OCI-LY7 (cell line): ENCODE measurements around the gene HMOX2. TPM values are rescaled to one million over a fixed set of nuclear protein-coding genes. Genes with fewer than 3 reads are reported as not detected.

Experiments used
- BruUV-seq: library from RNA; stranded (reverse); fragments of 400-500 nt; replicated peaks from 2 replicates; lab custom pipeline; 2021; lab: Mats Ljungman, UMichigan
- CTCF ChIA-PET: fragments of 300-600 bp; sonication (Branson Sonifier 250); formaldehyde crosslinking; loops from one replicate; lab custom pipeline; 2022; ENCODE audit warnings: antibody characterized with exemption; ENCODE audit not compliant: unreplicated experiment; lab: Charles Lee
- POLR2A ChIA-PET: fragments of 300-600 bp; sonication (Branson Sonifier 250); formaldehyde crosslinking; loops from one replicate; lab custom pipeline; 2022; ENCODE audit warnings: antibody characterized with exemption; lab: Charles Lee
- DNase-seq: peaks from one replicate; pipeline ENCODE4 v3.0.0-alpha.2; 2015; ENCODE audit warnings: low spot score
- H2AFZ ChIP-seq: fragments of 200-600 bp; sonication (generic), shearing (Covaris generic); 2 replicates; pipeline ENCODE4 v1.6.1; 2014; ENCODE audit warnings: mild to moderate bottlenecking, antibody characterized with exemption, low read length, moderate library complexity
- H3K27ac ChIP-seq: fragments of 200-600 bp; sonication (generic); 2 replicates; pipeline ENCODE4 v1.5.1; 2014; ENCODE audit warnings: mixed run types, low read depth, mild to moderate bottlenecking, moderate library complexity, low read length, inconsistent platforms; ENCODE audit not compliant: poor library complexity, severe bottlenecking
- H3K36me3 ChIP-seq: fragments of 200-600 bp; sonication (generic); 2 replicates; pipeline ENCODE4 v1.6.1; 2014; ENCODE audit warnings: mild to moderate bottlenecking, antibody characterized with exemption, low read length, moderate library complexity, mixed read lengths; ENCODE audit not compliant: insufficient read depth
- H3K4me1 ChIP-seq: fragments of 200-600 bp; sonication (generic); 2 replicates; pipeline ENCODE4 v1.5.1; 2014; ENCODE audit warnings: mild to moderate bottlenecking, low read length; ENCODE audit not compliant: insufficient read depth, poor library complexity, severe bottlenecking
- H3K4me2 ChIP-seq: fragments of 200-600 bp; sonication (generic); 2 replicates; pipeline ENCODE4 v1.6.1; 2014; ENCODE audit warnings: mild to moderate bottlenecking, low read length
- H3K4me3 ChIP-seq: fragments of 200-600 bp; sonication (generic); 2 replicates; pipeline ENCODE4 v1.5.1; 2014; ENCODE audit warnings: mild to moderate bottlenecking, low read depth, low read length; ENCODE audit not compliant: poor library complexity, severe bottlenecking
- H3K79me2 ChIP-seq: fragments of 200-600 bp; sonication (generic); 2 replicates; pipeline ENCODE4 v1.6.1; 2016; ENCODE audit warnings: low read depth, mild to moderate bottlenecking, low read length, moderate library complexity, mixed read lengths; ENCODE audit not compliant: insufficient read depth
- H3K9me2 ChIP-seq: fragments of 200-600 bp; sonication (generic); 2 replicates; pipeline ENCODE4 v1.6.1; 2016; ENCODE audit warnings: mild to moderate bottlenecking, low read length, mixed read lengths; ENCODE audit not compliant: insufficient read depth
- H3K9me3 ChIP-seq: fragments of 200-600 bp; sonication (generic); 2 replicates; pipeline ENCODE4 v1.6.1; 2014; ENCODE audit warnings: mild to moderate bottlenecking, mixed run types, low read length, mixed read lengths
- H4K20me1 ChIP-seq: fragments of 200-600 bp; sonication (generic); 2 replicates; pipeline ENCODE4 v1.6.1; 2014; ENCODE audit warnings: mild to moderate bottlenecking, antibody characterized with exemption, low read length, moderate library complexity, mixed read lengths; ENCODE audit not compliant: insufficient read depth
- EZH2phosphoT487 ChIP-seq: fragments of 200-600 bp; sonication (generic); IDR thresholded peaks from 2 replicates; pipeline ENCODE4 v1.6.1; 2018; ENCODE audit warnings: low read depth, borderline replicate concordance, mild to moderate bottlenecking, mixed run types, antibody characterized with exemption, low read length, moderate library complexity, mixed read lengths
- intact Hi-C: fragments of 100-400 bp; cut with micrococcal nuclease; formaldehyde crosslinking; loops from one replicate; pipeline ENCODE4 v1.10.0; 2022; ENCODE audit not compliant: unreplicated experiment
- total RNA-seq, 2 experiments: library from RNA; depleted of rRNA in 1 of 2; stranded (reverse); fragments of >200 nt in 1 of 2; shearing (Covaris generic) in 1 of 2; gene quantifications; 2 replicates each; pipeline ENCODE4 v1.2.3, GENCODE V29; 2014 to 2022
- TF ChIP-seq, protein P1 (sequence below): fragments of 200-600 bp; sonication (generic); conservative IDR thresholded peaks from 2 replicates; pipeline ENCODE4 v1.5.1; 2014; ENCODE audit warnings: mild to moderate bottlenecking, antibody characterized with exemption, low read length, moderate library complexity, mixed read lengths

The HMOX2 gene
- total RNA-seq, 2 experiments from 2014 or later = 37.0 to 46.0 TPM

DNA sequence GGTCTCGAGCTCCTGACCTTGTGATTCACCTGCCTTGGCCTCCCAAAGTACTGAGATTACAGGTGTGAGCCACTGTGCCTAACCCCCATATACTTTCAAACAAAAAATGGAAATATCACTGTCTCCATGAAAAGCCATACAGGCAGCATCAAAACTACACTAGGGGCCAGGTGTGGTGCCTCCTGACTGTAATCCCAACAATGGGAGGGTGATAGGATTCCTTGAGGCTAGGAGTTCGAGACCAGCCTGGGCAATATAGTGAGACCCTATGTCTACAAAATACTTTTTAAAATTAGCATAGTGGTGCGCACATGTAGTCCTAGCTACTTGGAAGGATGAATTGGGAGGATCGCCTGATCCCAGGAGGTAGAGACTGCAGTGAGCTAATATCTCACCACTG, 15.7 kb downstream of the HMOX2 start:
- Histone ChIP-seq H3K9me3 (no peaks in the 10 kb centered on the region), H4K20me1 (no peaks in the 10 kb centered on the region), H3K4me3 (no peak overlapping the region), H3K9me2 (no peaks in the 10 kb centered on the region), H3K36me3 (peaks cover 42% of the 10 kb centered on the region), H3K4me1 (no peaks in the 10 kb centered on the region), H3K79me2 (no peaks in the 10 kb centered on the region; the same call in 1 of the 2 replicates), H3K27ac (no peak overlapping the region), H2AFZ (no peak overlapping the region), H3K4me2 (no peak overlapping the region)
- no peak for TF ChIP-seq EZH2phosphoT487
- TF ChIP-seq, protein P1, sequence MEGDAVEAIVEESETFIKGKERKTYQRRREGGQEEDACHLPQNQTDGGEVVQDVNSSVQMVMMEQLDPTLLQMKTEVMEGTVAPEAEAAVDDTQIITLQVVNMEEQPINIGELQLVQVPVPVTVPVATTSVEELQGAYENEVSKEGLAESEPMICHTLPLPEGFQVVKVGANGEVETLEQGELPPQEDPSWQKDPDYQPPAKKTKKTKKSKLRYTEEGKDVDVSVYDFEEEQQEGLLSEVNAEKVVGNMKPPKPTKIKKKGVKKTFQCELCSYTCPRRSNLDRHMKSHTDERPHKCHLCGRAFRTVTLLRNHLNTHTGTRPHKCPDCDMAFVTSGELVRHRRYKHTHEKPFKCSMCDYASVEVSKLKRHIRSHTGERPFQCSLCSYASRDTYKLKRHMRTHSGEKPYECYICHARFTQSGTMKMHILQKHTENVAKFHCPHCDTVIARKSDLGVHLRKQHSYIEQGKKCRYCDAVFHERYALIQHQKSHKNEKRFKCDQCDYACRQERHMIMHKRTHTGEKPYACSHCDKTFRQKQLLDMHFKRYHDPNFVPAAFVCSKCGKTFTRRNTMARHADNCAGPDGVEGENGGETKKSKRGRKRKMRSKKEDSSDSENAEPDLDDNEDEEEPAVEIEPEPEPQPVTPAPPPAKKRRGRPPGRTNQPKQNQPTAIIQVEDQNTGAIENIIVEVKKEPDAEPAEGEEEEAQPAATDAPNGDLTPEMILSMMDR = no peak
- ChIA-PET POLR2A (interaction anchor here (0.6 kb wide), 1 partner anchor 501 kb away, joined by 6 read pairs; no protein-coding TSS in a partner anchor), CTCF (no interaction called here)
- BruUV-seq = no TSS peak
- DNase-seq = no peak
- intact Hi-C loops = no loop called here

DNA sequence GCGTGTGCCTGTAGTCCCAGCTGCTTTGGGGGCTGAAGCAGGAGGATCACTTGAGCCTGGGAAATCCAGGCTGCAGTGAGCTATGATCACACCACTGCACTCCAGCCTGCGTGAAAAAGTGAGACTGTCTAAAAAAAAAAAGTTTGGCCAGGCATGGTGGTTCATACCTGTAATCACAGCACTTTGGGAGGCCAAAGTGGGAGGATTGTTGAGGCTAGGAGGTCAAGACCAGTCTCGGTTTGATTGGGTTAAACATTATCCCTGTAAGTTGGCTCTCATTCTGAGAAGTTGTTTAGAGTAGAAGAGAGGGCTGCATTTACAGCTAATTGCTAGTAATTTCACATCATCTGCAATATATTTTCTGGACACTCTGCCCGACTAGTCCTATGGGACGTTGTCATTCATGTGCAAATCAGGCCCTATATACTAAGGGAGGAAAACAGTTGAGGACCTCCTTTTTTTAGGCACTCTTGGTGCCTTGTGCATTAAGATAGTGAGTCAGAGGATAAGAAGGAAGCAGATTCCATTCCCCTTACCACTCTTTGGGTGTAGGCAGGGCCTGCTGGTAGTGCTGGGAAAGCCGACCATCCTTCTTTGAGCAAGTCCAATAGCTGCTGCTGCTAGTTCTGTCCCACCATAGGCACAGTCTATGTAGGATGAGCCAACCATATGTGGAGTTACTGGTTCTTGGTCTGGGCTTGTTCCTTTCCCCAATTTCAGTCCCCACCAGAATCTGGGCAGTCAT, 18.7 kb downstream of the HMOX2 start:
- ChIA-PET POLR2A (interaction anchor here (0.6 kb wide), 1 partner anchor 135 kb away, joined by 5 read pairs; no protein-coding TSS in a partner anchor), CTCF (no interaction called here)
- TF ChIP-seq EZH2phosphoT487 = no peak
- TF ChIP-seq, protein P1 = no peak
- intact Hi-C loops = no loop called here
- Histone ChIP-seq H3K27ac (no peak overlapping the region), H3K36me3 (peaks cover 46% of the 10 kb centered on the region), H2AFZ (no peak overlapping the region), H3K4me2 (no peak overlapping the region), H3K4me1 (no peaks in the 10 kb centered on the region), H3K4me3 (no peak overlapping the region), H3K9me2 (no peaks in the 10 kb centered on the region), H4K20me1 (no peaks in the 10 kb centered on the region), H3K9me3 (no peaks in the 10 kb centered on the region), H3K79me2 (no peaks in the 10 kb centered on the region; the same call in 1 of the 2 replicates)
- DNase-seq = no peak
- no TSS peak for BruUV-seq

DNA sequence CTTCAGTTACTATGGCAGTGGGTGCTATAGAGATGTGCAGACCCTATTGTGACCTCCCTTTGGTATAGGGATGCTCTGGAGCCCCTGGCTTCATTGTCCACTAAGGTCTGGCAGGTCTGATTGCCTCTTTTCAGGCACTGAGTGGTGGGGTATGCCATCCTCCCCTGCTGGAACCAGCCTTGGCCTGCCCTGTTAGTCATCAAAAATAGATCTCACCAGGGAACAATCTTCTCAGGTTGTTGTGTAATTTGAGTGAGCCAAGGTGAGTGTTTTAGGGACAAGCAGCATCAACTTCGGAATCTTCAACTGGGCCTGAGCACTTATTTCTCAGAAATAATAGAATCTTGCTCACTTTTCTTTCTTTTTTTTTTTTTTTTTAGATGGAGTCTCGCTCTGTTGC, 19.6 kb downstream of the HMOX2 start:
- no peaks in the 10 kb centered on the region for H4K20me1 ChIP-seq
- no peak for TF ChIP-seq EZH2phosphoT487
- TF ChIP-seq, protein P1 = no peak
- H2AFZ ChIP-seq = no peak overlapping the region
- no TSS peak for BruUV-seq
- no peak overlapping the region for H3K4me3 ChIP-seq
- peaks cover 39% of the 10 kb centered on the region; the same call in 1 of the 2 replicates for H3K36me3 ChIP-seq
- no peaks in the 10 kb centered on the region for H3K4me1 ChIP-seq
- ChIA-PET POLR2A (no interaction called here), CTCF (no interaction called here)
- no peak for DNase-seq
- no peaks in the 10 kb centered on the region for H3K9me2 ChIP-seq
- H3K79me2 ChIP-seq = no peaks in the 10 kb centered on the region; the same call in 1 of the 2 replicates
- no peak overlapping the region for H3K27ac ChIP-seq
- no peak overlapping the region for H3K4me2 ChIP-seq
- intact Hi-C loops = no loop called here
- no peaks in the 10 kb centered on the region for H3K9me3 ChIP-seq
